ENCODE measurements around the gene NAAA. TPM values are rescaled to one million over a fixed set of nuclear protein-coding genes. Genes with fewer than 3 reads are reported as not detected.
A peak's percentile ranks its signal among the peaks of the same experiment; 100 is the strongest.

Gene NAAA
- total and polyA plus RNA-seq, 4 donors: 8.1 to 47.3 (median 29.7) TPM

GRCh38 chr4:75898536-75898935 is 42.3 kb downstream of the NAAA start:
- no peak overlapping the region for H3K27ac ChIP-seq (ENCODE audit: low read depth in 1 of 2, low read length in 1 of 2)
- no peak overlapping the region for H3K4me3 ChIP-seq
- no peak for ATAC-seq (ENCODE audit: insufficient read depth, low FRiP score)
- no peak for TF ChIP-seq CTCF (IDR thresholded peaks at IDR 0.05; ENCODE audit: control extremely low read depth, extremely low read depth)
- H3K4me1 ChIP-seq (ENCODE audit: control insufficient read depth in 5 of 5, insufficient read depth in 5 of 5, low read length in 5 of 5): no peaks in the 10 kb centered on the region
- H3K27me3 ChIP-seq (ENCODE audit: control insufficient read depth in 3 of 3, insufficient read depth in 3 of 3, low read length in 2 of 3): peaks cover 0 to 3% (median 3%) of the 10 kb centered on the region in 3 donors
- H3K36me3 ChIP-seq (ENCODE audit: control insufficient read depth in 4 of 4, insufficient read depth in 4 of 4, low read length in 4 of 4): no peaks in the 10 kb centered on the region
- no peak for DNase-seq
- no peaks in the 10 kb centered on the region for H3K9me3 ChIP-seq (ENCODE audit: control insufficient read depth in 4 of 4, insufficient read depth in 3 of 4, low read length in 3 of 4)
- no peak overlapping the region for H3K9ac ChIP-seq (ENCODE audit: insufficient read depth in 1 of 2, low read length in 2 of 2)

- peaks cover 0 to 3% (median 0%) of the 10 kb centered on the region in 3 donors for H3K27me3 ChIP-seq (ENCODE audit: control insufficient read depth in 3 of 3, insufficient read depth in 3 of 3, low read length in 2 of 3)
- ATAC-seq (ENCODE audit: insufficient read depth, low FRiP score) (peak; percentile 66), DNase-seq (peak in 2 of 3 donors; percentile 6 to 25)
Measured at GRCh38 chr4:75895744-75896314, 45.0 kb downstream of the NAAA start.

GRCh38 chr4:75892508-75892907 is 48.3 kb downstream of the NAAA start:
- DNase-seq: no peak
- Histone ChIP-seq H3K4me1 (ENCODE audit: control insufficient read depth in 5 of 5, insufficient read depth in 5 of 5, low read length in 5 of 5) (no peaks in the 10 kb centered on the region), H3K27ac (ENCODE audit: low read depth in 1 of 2, low read length in 1 of 2) (no peak overlapping the region), H3K36me3 (ENCODE audit: control insufficient read depth in 4 of 4, insufficient read depth in 4 of 4, low read length in 4 of 4) (no peaks in the 10 kb centered on the region), H3K4me3 (no peak overlapping the region), H3K9me3 (ENCODE audit: control insufficient read depth in 4 of 4, insufficient read depth in 3 of 4, low read length in 3 of 4) (no peaks in the 10 kb centered on the region), H3K27me3 (ENCODE audit: control insufficient read depth in 3 of 3, insufficient read depth in 3 of 3, low read length in 2 of 3) (peaks cover 0 to 2% (median 0%) of the 10 kb centered on the region in 3 donors), H3K9ac (ENCODE audit: insufficient read depth in 1 of 2, low read length in 2 of 2) (no peak overlapping the region)
- no peak for TF ChIP-seq CTCF (IDR thresholded peaks at IDR 0.05; ENCODE audit: control extremely low read depth, extremely low read depth)
- 71 to 90% methylated on average over 3 of the region's 3 CpGs for WGBS, 2 donors
- ATAC-seq (ENCODE audit: insufficient read depth, low FRiP score): no peak

More at GRCh38 chr4:75895744-75896314, 45.0 kb downstream of the NAAA start:
- Histone ChIP-seq H3K36me3 (ENCODE audit: control insufficient read depth in 4 of 4, insufficient read depth in 4 of 4, low read length in 4 of 4) (no peaks in the 10 kb centered on the region), H3K4me3 (peak overlapping the region; percentile 8), H3K27ac (ENCODE audit: low read depth in 1 of 2, low read length in 1 of 2) (no peak overlapping the region), H3K4me1 (ENCODE audit: control insufficient read depth in 5 of 5, insufficient read depth in 5 of 5, low read length in 5 of 5) (no peaks in the 10 kb centered on the region), H3K9me3 (ENCODE audit: control insufficient read depth in 4 of 4, insufficient read depth in 3 of 4, low read length in 3 of 4) (no peaks in the 10 kb centered on the region), H3K9ac (ENCODE audit: insufficient read depth in 1 of 2, low read length in 2 of 2) (no peak overlapping the region)
- peak; percentile 18 for TF ChIP-seq CTCF (IDR thresholded peaks at IDR 0.05; ENCODE audit: control extremely low read depth, extremely low read depth)
- WGBS, 2 donors: 46 to 53% methylated on average over 4 of the region's 4 CpGs

GRCh38 chr4:75891611-75892010 is 49.2 kb downstream of the NAAA start:
- no peak for TF ChIP-seq CTCF (IDR thresholded peaks at IDR 0.05; ENCODE audit: control extremely low read depth, extremely low read depth)
- no peaks in the 10 kb centered on the region for H3K36me3 ChIP-seq (ENCODE audit: control insufficient read depth in 4 of 4, insufficient read depth in 4 of 4, low read length in 4 of 4)
- H3K27me3 ChIP-seq (ENCODE audit: control insufficient read depth in 3 of 3, insufficient read depth in 3 of 3, low read length in 2 of 3): peaks cover 0 to 2% (median 0%) of the 10 kb centered on the region in 3 donors
- H3K27ac ChIP-seq (ENCODE audit: low read depth in 1 of 2, low read length in 1 of 2): no peak overlapping the region
- no peak overlapping the region for H3K4me3 ChIP-seq
- H3K4me1 ChIP-seq (ENCODE audit: control insufficient read depth in 5 of 5, insufficient read depth in 5 of 5, low read length in 5 of 5): no peaks in the 10 kb centered on the region
- no peaks in the 10 kb centered on the region for H3K9me3 ChIP-seq (ENCODE audit: control insufficient read depth in 4 of 4, insufficient read depth in 3 of 4, low read length in 3 of 4)
- H3K9ac ChIP-seq (ENCODE audit: insufficient read depth in 1 of 2, low read length in 2 of 2): no peak overlapping the region
- no peak for DNase-seq
- no peak for ATAC-seq (ENCODE audit: insufficient read depth, low FRiP score)
- 93 to 94% methylated on average over 14 of the region's 14 CpGs for WGBS, 2 donors
